GM10266 (cell line): Measurements from ENCODE around the gene COL4A1.

ENCODE experiments used
- DNase-seq: peaks from one replicate; pipeline ENCODE4 v3.0.0; 2012; ENCODE audit errors: extremely low spot score
- CTCF ChIP-seq: IDR thresholded peaks from 2 replicates; pipeline ENCODE4 v1.5.1; 2012; ENCODE audit warnings: mild to moderate bottlenecking, low read depth; ENCODE audit not compliant: control insufficient read depth, insufficient read depth; ENCODE audit errors: missing control alignments

Gene COL4A1

GRCh38 chr13:110107568-110108347 lies 199.2 kb downstream of the COL4A1 start:
- no peak for DNase-seq

GRCh38 chr13:110106726-110107125 lies 200.2 kb downstream of the COL4A1 start:
- no peak for TF ChIP-seq CTCF
- DNase-seq = no peak

More at GRCh38 chr13:110107568-110108347, 199.2 kb downstream of the COL4A1 start:
- no peak for TF ChIP-seq CTCF

- no peak for DNase-seq
- TF ChIP-seq CTCF = no peak
Measured at GRCh38 chr13:110105136-110105535, 201.8 kb downstream of the COL4A1 start.

GRCh38 chr13:110103534-110103933 lies 203.4 kb downstream of the COL4A1 start:
- no peak for TF ChIP-seq CTCF

GRCh38 chr13:110103026-110103425 lies 203.9 kb downstream of the COL4A1 start:
- no peak for DNase-seq
- TF ChIP-seq CTCF = no peak

More at GRCh38 chr13:110103534-110103933, 203.4 kb downstream of the COL4A1 start:
- no peak for DNase-seq

GRCh38 chr13:110102053-110102452 lies 204.9 kb downstream of the COL4A1 start:
- TF ChIP-seq CTCF = no peak
- DNase-seq = no peak

- DNase-seq = no peak
- no peak for TF ChIP-seq CTCF
Measured at GRCh38 chr13:110099922-110100321, 207.0 kb downstream of the COL4A1 start.
